ENCODE data around the gene PFAS. TPM values are rescaled to one million over a fixed set of nuclear protein-coding genes. Genes with fewer than 3 reads are reported as not detected.

Gene PFAS
- total RNA-seq, 2 donors from 2014 or later = 13.6 to 61.7 TPM

DNA sequence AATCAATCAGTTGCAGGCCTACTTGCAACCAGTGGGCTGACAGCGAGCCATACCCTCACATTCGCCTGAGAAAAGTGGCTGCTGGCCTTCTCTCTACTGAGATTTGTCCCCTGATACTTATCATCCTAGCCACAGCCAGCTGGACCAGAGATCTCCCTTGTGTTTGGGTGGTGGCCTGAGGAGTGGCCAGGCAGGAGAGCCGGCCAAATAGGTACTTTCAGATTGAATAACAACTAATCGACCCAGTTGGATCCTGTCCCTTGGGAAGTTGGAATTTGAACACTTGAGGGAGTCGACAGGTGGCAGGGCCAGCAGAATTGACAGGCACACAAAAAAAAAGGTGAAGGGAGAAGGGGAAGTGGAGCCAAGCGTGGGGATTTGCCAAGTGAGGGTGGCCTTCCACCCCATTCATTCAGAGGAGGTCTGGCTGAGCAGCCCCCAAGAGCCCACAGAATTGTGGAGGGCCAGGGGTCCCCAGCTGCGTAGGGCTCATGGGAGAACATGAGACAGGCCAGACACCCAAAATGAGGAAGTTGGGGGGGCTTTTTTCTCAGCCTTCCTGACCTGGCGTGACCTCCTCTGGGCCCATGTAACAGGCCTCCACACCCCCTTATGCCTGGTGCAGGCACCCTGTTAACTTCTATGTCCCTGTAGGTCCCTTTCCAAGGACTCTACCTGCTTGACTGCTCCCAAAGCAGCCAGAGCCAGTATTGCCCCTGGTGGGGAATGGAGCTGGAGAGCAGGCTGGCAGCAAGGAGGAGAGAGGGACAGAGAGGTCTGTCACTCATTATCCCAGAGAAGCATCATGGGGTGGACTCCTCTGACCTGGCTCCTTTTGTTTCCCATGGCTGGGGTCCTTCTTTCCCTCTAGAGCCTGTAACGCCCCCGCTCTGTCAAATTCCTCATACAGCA, 36.4 kb downstream of the PFAS start:
- Histone ChIP-seq H3K27ac (no peak overlapping the region), H3K36me3 (no peaks in the 10 kb centered on the region), H3K27me3 (no peaks in the 10 kb centered on the region), H3K4me3 (no peak overlapping the region), H3K9ac (ENCODE audit: low read depth in 2 of 2, low read length in 2 of 2) (peak overlapping the region; percentile 24 to 40), H3K4me1 (no peaks in the 10 kb centered on the region), H3K9me3 (no peaks in the 10 kb centered on the region)
- TF ChIP-seq, protein P1, sequence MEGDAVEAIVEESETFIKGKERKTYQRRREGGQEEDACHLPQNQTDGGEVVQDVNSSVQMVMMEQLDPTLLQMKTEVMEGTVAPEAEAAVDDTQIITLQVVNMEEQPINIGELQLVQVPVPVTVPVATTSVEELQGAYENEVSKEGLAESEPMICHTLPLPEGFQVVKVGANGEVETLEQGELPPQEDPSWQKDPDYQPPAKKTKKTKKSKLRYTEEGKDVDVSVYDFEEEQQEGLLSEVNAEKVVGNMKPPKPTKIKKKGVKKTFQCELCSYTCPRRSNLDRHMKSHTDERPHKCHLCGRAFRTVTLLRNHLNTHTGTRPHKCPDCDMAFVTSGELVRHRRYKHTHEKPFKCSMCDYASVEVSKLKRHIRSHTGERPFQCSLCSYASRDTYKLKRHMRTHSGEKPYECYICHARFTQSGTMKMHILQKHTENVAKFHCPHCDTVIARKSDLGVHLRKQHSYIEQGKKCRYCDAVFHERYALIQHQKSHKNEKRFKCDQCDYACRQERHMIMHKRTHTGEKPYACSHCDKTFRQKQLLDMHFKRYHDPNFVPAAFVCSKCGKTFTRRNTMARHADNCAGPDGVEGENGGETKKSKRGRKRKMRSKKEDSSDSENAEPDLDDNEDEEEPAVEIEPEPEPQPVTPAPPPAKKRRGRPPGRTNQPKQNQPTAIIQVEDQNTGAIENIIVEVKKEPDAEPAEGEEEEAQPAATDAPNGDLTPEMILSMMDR (IDR thresholded peaks at IDR 0.05) = no peak
- no peak for DNase-seq
- intact Hi-C loops (cut with DNase I) = loop anchor here (5.0 kb wide), 1 partner anchor 33 kb away; no protein-coding TSS in a partner anchor

DNA sequence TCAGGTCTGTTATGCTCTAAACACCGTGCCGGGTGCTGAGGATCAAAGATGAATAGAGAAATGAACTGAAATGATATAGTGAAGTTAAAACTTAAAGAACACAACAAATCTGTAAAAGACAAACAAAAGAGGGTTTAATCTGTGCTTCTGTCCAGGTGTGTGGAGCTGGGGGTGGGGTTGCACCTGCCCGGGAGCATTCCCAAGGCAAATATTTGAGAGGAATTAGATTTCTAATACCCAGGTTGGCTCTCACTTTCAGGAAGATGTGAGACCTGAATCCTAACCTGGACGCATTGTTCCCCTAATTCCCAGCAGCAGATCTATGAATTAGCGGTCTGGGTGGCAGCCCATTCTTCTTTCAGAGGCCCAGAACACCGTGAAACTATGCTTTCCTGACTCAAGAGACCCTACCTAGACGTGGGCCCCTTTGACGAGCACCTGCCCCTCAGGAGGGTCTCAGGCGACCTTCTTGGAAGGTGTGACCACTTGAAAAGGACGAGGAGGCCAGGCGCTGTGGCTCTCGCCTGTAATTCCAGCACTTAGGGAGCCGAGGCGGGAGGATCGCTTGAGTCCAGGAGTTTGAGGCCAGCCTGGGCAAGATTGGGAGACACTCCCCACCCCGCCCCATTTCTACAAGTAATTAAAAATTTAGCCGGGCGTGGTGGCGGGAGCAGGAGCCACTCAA, 38.7 kb downstream of the PFAS start:
- Histone ChIP-seq H3K27me3 (no peaks in the 10 kb centered on the region), H3K36me3 (no peaks in the 10 kb centered on the region), H3K4me3 (peak overlapping the region; percentile 50), H3K9me3 (no peaks in the 10 kb centered on the region), H3K4me1 (no peaks in the 10 kb centered on the region), H3K9ac (ENCODE audit: low read depth in 2 of 2, low read length in 2 of 2) (peak overlapping the region; percentile 79 to 93), H3K27ac (peak overlapping the region; percentile 66)
- DNase-seq = peak; percentile 72
- intact Hi-C loops (cut with DNase I) = loop anchor here (5.0 kb wide), 1 partner anchor 35 kb away; no protein-coding TSS in a partner anchor
- TF ChIP-seq, protein P1 (IDR thresholded peaks at IDR 0.05) = no peak

DNA sequence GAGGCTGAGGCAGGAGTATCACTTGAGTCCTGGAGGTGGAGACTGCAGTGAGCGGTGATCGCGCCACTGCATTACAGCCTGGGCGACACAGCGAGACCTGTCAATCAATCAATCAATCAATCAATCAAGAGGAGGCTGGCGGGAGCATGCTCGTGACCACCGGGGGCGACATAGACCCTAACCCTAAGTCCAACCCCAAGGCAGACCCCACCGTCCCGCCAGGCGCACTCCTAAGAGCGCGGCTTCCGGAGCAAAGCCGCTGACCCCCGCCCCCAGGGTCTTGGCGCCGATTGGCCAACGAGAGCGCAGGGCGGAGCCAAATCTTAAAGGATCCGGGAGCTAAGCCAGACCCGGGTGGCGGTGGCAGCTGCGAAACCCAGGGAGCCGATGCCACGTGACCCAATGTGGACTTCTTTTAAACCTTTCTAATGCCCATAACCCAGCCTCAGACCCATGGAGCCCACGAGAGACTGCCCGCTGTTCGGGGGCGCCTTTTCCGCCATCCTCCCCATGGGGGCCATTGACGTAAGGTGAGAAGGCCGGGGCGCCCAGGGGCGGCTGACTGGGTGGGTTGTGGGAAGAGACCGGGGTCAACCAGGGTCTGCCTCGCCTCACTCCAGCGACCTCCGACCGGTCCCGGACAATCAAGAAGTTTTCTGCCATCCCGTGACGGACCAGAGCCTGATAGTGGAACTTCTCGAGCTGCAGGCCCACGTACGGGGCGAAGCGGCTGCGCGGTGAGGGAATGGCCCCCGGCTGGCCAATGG, 39.4 kb downstream of the PFAS start, which contains the start of gene RANGRF:
RANGRF (plus strand) TSS at position 335 of the 767 bp plus-strand sequence; CDS start at position 454, 119 bp downstream.
- intact Hi-C loops (cut with DNase I) = loop anchor here (5.0 kb wide), 1 partner anchor 36 kb away; no protein-coding TSS in a partner anchor
- peak; percentile 95 for DNase-seq
- Histone ChIP-seq H3K4me1 (no peaks in the 10 kb centered on the region), H3K9ac (ENCODE audit: low read depth in 2 of 2, low read length in 2 of 2) (peak within 1 kb of the TSS; percentile 79 to 93), H3K9me3 (no peaks in the 10 kb centered on the region), H3K4me3 (peak within 1 kb of the TSS; percentile 50), H3K27me3 (no peaks in the 10 kb centered on the region), H3K27ac (peak within 1 kb of the TSS; percentile 66), H3K36me3 (no peaks in the 10 kb centered on the region)
- TF ChIP-seq, protein P1 (IDR thresholded peaks at IDR 0.05) = no peak

DNA sequence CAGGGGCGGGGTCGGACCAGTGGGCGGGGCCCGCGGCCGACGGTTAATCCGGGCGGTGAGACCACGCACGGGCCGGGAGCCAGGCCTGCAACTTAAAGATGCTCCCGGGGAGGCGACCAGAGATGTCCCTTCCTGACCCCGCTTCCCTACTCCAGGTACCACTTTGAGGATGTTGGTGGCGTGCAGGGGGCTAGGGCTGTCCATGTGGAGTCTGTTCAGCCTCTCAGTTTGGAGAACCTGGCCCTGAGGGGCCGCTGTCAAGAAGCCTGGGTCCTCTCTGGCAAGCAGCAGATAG, 40.0 kb downstream of the PFAS start:
- intact Hi-C loops (cut with DNase I) = loop anchor here (5.0 kb wide), 1 partner anchor 37 kb away; no protein-coding TSS in a partner anchor
- Histone ChIP-seq H3K9me3 (no peaks in the 10 kb centered on the region), H3K27me3 (no peaks in the 10 kb centered on the region), H3K9ac (ENCODE audit: low read depth in 2 of 2, low read length in 2 of 2) (peak overlapping the region; percentile 72 to 93), H3K4me3 (peak overlapping the region; percentile 50), H3K4me1 (no peaks in the 10 kb centered on the region), H3K27ac (peak overlapping the region; percentile 66), H3K36me3 (no peaks in the 10 kb centered on the region)
- TF ChIP-seq, protein P1 (IDR thresholded peaks at IDR 0.05) = no peak
- no peak for DNase-seq

DNA sequence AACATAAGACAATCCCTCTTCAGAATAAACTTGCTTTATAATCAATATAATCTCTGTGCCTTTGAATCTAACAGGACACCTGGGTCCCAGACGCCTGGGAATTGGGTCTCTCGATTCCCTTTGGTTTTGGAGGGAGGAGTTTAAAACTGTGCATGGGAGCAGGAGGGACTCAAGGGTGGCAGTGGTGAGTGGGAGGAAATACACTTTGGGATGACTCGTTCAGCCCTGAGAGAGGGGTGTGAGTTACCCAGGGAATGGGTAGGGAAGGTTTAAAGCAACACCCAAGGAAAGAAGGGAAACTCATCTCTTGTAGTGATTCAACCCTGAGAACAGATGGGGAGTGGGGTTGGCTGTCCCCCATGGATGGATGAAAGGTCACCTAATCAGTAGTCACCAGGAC, 41.0 kb downstream of the PFAS start:
- intact Hi-C loops (cut with DNase I) = no loop called here
- Histone ChIP-seq H3K9me3 (no peaks in the 10 kb centered on the region), H3K4me1 (no peaks in the 10 kb centered on the region), H3K27me3 (no peaks in the 10 kb centered on the region), H3K27ac (no peak overlapping the region), H3K36me3 (no peaks in the 10 kb centered on the region), H3K9ac (ENCODE audit: low read depth in 2 of 2, low read length in 2 of 2) (no peak overlapping the region), H3K4me3 (no peak overlapping the region)
- TF ChIP-seq, protein P1 (IDR thresholded peaks at IDR 0.05) = no peak
- DNase-seq = no peak
